AG04450 (cell line): ENCODE results near the gene CBFA2T2. TPM values are rescaled to one million over a fixed set of nuclear protein-coding genes. Genes with fewer than 3 reads are reported as not detected.

Experiments used
- CTCF ChIA-PET: fragments of 300-600, 350-600 bp; formaldehyde crosslinking; extraction: SDS; loops from one replicate; lab custom pipeline; 2022; ENCODE audit warnings: antibody characterized with exemption, inconsistent platforms; lab: Charles Lee
- POLR2A ChIA-PET: fragments of 350-600 bp; formaldehyde crosslinking; extraction: SDS; loops from one replicate; lab custom pipeline; 2021; ENCODE audit warnings: antibody characterized with exemption, inconsistent platforms; lab: Yijun Ruan, JAX
- DNase-seq: peaks from one replicate; pipeline ENCODE4 v3.0.0-alpha.2; 2011; ENCODE audit warnings: low read depth, low spot score
- H3K27ac ChIP-seq: one replicate; pipeline ENCODE4 v1.5.1; 2012; ENCODE audit warnings: low read depth, low read length, control low read depth
- H3K27me3 ChIP-seq: one replicate; pipeline ENCODE4 v1.6.0; 2012; ENCODE audit warnings: low read length; ENCODE audit not compliant: control insufficient read depth, insufficient read depth
- H3K4me3 ChIP-seq: 2 replicates; pipeline ENCODE4 v1.5.1; 2011; ENCODE audit warnings: mild to moderate bottlenecking, low read depth, low read length, control low read depth
- H3K9me3 ChIP-seq: 2 replicates; pipeline ENCODE4 v1.5.1; 2012; ENCODE audit warnings: low read length; ENCODE audit not compliant: control insufficient read depth, insufficient read depth
- CTCF ChIP-seq: IDR thresholded peaks from 2 replicates; pipeline ENCODE4 v1.5.1; 2011; ENCODE audit warnings: low read depth, low read length, control low read depth, inconsistent platforms
- polyA plus RNA-seq: library from polyadenylated mRNA; depleted of rRNA; stranded (reverse); fragments of >200 nt; gene quantifications from 2 replicates; pipeline ENCODE4 v1.2.3, GENCODE V29; 2011

CBFA2T2 gene
- polyA plus RNA-seq, 1 experiment = 11.3 TPM

GRCh38 chr20:33657704-33658095 is 167.8 kb downstream of the CBFA2T2 start:
- no peaks in the 10 kb centered on the region for H3K27me3 ChIP-seq
- no peak overlapping the region for H3K27ac ChIP-seq
- no peak for TF ChIP-seq CTCF
- no peak overlapping the region for H3K4me3 ChIP-seq
- H3K9me3 ChIP-seq = no peaks in the 10 kb centered on the region; the same call in 1 of the 2 replicates
- ChIA-PET POLR2A (no interaction called here), CTCF (no interaction called here)
- DNase-seq = no peak

- CTCF ChIA-PET = no interaction called here
- no peak overlapping the region for H3K4me3 ChIP-seq
- no peaks in the 10 kb centered on the region for H3K27me3 ChIP-seq
- H3K27ac ChIP-seq = no peak overlapping the region
- POLR2A ChIA-PET = no interaction called here
- TF ChIP-seq CTCF = no peak
- DNase-seq = no peak
- no peaks in the 10 kb centered on the region; the same call in 1 of the 2 replicates for H3K9me3 ChIP-seq
Observed at GRCh38 chr20:33658510-33658909, 168.6 kb downstream of the CBFA2T2 start.

GRCh38 chr20:33658929-33659328 is 169.0 kb downstream of the CBFA2T2 start:
- Histone ChIP-seq H3K27ac (no peak overlapping the region), H3K27me3 (no peaks in the 10 kb centered on the region), H3K9me3 (no peaks in the 10 kb centered on the region; the same call in 1 of the 2 replicates), H3K4me3 (no peak overlapping the region)
- no peak for TF ChIP-seq CTCF
- no peak for DNase-seq
- POLR2A ChIA-PET = no interaction called here
- CTCF ChIA-PET = no interaction called here

GRCh38 chr20:33659341-33660034 is 169.6 kb downstream of the CBFA2T2 start:
- no peak for TF ChIP-seq CTCF
- H3K27me3 ChIP-seq = no peaks in the 10 kb centered on the region
- ChIA-PET POLR2A (no interaction called here), CTCF (no interaction called here)
- H3K27ac ChIP-seq = no peak overlapping the region
- no peaks in the 10 kb centered on the region; the same call in 1 of the 2 replicates for H3K9me3 ChIP-seq
- no peak for DNase-seq
- H3K4me3 ChIP-seq = no peak overlapping the region

- no peak for DNase-seq
- Histone ChIP-seq H3K27ac (no peak overlapping the region), H3K9me3 (no peaks in the 10 kb centered on the region; the same call in 1 of the 2 replicates), H3K27me3 (no peaks in the 10 kb centered on the region), H3K4me3 (no peak overlapping the region)
- no peak for TF ChIP-seq CTCF
- CTCF ChIA-PET = no interaction called here
- POLR2A ChIA-PET = no interaction called here
Observed at GRCh38 chr20:33660035-33660684, 170.3 kb downstream of the CBFA2T2 start.
